Measurements from ENCODE around the gene GRID1.
"Not testable (repeated sequence)": the region's sequence is repeated elsewhere in the genome, so short reads cannot be mapped to it uniquely, and the experiment has no call there.

The GRID1 gene

DNA sequence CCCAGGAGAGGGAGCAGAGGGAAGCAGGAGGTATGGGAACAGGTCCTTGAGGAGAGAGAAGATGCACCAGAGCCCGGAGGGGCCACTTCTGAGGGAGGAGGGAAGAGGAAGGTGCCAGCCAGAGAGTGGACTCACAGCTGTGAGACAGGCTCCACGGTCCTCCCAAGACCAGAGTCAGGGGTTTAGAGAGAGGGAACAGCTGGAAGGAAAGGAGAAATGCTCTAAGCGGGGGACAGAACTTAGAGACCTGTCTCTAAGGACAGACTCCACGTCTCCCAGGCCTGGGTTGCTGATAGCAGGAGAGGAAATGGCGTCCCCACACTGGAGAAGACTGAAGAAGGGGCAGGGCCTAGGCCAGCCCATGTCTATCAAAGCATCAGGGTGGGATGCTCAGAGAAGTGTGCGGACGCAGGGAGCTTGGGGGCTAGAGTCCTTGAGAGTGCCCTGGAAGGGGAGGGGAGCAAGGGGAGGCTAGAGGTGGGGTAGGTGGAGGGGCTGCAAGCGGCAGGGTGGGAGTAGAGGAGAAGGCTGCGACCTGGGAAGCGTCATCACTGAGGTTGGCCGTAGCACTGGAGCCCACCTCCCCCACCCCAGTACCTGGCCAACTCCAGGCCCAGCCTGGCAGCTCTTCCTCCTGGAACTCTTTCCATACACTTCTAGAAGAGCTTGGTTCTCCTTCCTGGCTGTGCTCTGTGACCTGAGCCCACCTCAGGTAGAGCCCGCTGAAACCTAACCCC, 25.6 kb upstream of the GRID1 start:
- no peak for DNase-seq (ENCODE audit: low read depth)

DNA sequence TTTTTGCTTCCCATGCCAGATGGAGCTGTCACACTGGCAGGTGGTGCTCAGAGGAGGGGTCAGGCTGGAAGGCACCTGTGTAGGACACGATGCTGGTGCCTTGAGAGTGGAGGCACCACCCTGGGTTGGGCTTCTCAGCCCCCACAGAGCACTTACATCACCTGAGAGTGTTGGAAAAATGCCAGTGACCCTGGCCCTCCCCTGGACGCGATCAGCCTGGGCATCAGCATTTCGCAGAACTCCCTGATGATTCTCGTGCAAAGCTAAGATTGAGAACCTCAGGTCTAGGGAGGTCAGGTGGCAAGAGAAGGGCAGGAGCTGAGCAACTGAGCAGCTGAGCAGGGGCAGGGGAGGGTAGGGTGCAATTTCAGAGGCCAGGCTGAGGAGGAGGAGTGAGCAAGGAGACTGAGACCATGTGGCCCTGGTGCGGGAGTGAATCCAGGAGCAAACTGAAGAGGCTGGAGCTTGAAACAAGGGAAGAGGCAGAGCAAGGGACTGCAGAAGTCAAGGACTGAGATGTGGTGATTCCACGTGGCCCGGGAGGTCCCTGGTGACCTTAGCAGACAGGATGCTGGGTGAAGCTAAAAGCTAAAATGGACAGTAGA, 24.7 kb upstream of the GRID1 start:
- no peak for DNase-seq (ENCODE audit: low read depth)

DNA sequence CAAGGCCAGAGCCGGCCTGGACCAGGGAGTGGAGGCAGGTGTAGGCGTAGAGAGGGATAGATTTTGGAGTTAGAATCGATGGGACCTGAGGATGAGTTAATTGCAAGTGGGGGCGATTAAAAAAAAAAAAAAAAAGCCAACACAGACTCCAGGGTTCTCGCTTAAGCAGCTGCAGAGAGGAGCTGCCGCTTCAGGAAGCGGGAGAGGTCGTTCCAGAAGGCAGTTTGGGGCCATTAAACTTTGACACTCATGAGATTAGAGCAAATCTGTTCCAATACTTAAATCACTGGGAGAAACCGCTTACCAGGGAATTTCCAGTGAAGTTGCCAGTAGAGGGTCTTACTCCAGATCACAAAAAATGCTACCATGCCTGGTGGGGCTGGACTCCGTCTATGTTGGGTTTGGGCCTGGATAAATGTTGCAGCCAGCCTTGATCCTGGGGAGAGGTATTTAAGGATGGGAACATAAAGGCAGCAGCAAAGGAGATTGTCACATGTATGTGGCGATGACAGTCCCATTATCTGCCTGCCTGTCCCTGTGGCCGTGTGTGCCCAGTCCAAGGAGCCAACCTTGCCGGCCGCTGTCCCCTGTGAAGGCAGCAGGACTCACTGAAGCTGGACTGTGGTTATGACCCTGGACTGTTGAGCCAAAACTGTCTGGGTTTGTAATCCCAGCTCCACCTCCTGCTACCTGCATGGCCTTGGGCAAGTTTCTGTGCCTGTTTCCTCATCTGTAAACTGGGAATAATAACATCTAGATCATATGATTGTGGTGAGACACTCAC, 23.9 kb upstream of the GRID1 start:
- DNase-seq (ENCODE audit: low read depth) = no peak

DNA sequence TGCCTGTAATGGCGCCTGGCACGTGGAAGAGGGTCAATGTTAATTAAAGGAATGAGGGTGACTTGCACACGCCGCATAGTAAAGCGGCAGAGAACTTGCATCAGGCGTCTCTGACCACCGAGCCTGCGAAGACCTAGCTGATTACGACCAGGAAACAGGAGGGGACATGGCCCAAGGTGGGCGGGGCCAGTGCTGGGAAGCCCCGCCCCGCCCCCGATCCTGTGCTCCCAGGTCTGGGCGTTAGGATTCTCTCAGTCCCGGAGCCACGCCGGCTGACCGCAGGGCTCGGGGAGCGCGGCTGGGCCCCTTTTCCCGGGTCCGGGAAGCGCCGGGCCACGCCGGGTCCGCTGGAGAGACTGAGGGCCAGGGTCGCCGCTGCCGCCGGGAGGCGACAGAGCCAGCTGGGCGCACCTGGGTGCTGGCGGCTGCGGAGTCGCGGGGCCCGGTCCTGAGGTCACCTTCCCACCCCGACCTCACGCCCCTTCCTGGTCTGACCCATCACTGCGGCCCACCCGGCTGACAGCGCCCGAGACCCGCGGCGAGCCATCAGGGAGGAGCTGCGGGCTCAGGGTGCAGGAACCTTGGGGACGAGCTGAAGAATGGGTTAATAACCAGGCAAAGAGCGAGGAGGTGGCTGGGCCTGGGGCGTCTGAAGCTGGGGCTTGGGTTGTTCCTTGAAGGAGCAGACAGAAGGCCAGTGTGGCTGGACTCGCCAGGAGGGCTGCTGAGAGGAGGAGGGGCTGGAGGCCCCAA, 23.0 kb upstream of the GRID1 start:
- no peak for DNase-seq (ENCODE audit: low read depth)

DNA sequence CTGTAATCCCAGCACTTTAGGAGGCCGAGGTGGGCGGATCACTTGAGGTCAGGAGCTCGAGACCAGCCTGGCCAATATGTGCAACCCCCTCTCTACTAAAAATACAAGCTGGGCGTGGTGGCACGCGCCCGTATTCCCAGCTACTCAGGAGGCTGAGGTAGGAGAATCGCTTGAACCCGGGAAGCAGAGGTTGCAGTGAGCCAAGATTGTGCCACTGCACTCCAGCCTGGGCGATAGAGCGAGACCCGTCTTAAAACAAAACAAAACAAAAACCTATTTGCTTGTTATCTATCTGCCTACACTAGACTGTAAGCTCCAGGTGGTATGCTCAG, 22.5 kb upstream of the GRID1 start:
- not testable (repeated sequence) for DNase-seq (ENCODE audit: low read depth)

DNA sequence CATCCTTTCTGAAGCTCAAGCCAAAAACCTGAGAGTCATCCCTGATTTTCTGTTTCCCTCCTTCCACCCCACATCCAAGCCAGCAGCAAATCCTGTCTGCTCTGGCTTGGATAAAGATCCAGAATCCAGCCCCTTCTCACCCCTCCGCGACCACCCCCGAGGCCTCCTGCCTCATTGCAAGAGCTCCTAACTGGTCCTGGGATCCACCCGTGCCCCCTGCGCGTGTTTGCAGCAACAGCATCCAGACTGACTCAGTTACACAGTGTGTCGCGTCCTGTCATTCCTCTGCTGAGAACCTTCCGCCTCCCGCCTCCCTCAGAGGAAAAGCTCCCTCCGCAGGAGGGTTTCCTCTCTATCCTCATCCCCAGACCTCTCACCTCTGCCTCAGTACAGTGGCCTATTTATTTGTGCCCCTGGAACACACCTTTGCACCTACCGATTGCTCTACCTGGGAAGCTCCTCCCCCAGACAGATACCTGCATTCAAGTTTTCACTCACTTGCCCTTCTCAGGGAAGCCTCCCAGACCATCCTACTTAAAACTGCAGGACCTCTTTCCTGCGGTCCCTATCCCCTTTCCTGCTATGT, 21.6 kb upstream of the GRID1 start:
- no peak for DNase-seq (ENCODE audit: low read depth)

DNA sequence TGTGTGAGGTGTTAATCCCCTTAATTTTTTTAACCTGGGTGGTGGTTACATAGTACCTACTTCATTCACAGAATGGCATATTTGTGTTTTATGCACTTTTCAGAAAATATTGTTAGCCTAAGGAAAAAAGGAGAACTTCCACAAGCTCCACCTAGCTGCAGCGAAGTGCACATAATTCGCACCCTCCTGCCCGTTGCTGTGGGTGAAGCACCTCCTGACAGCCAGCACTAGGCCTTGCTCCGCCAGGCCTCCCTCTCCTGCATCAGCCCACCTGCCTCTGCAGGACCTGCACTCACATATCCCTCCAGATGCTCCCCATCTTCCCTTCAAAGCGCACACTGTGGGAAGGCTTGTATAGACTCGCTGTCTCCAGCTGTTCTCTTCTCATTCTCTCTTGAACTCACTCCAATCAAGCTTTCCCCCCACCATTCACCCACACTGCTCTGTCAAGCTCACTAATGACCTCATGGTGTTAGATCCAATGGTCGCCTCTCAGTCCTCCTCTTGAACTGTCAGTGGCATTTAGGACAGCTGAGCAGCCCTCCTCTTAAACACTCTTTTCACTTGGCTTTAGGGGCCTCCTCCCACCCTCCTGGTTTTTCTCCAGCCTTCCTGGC, 20.7 kb upstream of the GRID1 start:
- DNase-seq (ENCODE audit: low read depth) = no peak

DNA sequence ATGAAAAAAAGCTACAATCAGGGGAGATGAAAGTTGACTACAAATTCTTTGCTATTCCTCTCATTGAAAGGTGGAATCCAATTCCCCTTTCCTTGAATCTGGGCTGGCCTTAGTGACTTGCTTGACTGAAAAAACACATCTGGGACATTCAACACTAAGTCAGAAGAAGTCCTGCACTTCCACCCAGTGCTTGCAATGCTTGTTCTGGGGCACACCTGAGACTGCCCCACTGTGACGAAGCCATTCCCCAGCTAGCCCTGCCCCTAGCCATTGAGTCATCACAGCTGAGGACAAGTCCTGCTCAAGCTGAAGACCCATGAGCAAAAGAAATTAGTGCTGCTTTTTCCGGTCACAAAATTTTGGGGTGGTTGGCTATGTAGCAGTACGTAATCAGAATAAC, 19.2 kb upstream of the GRID1 start:
- DNase-seq (ENCODE audit: low read depth) = no peak

DNA sequence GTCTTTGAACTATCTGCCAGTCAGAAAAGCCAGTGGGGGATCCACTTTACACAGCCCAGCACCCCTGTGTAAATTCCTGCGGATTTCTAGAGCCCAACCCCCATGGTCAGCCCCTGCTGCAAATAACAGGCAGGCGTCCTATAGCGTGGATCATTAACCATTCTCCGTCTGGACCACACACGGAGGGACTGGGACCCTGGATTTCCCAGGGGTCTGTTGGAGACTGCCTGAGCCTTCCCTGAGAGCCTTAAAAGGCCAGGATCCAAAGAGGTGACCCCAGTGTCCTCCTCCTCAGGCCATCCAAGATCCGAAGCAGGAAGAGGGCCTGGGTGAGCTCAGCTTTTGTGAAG, 11.2 kb upstream of the GRID1 start:
- DNase-seq (ENCODE audit: low read depth) = no peak

DNA sequence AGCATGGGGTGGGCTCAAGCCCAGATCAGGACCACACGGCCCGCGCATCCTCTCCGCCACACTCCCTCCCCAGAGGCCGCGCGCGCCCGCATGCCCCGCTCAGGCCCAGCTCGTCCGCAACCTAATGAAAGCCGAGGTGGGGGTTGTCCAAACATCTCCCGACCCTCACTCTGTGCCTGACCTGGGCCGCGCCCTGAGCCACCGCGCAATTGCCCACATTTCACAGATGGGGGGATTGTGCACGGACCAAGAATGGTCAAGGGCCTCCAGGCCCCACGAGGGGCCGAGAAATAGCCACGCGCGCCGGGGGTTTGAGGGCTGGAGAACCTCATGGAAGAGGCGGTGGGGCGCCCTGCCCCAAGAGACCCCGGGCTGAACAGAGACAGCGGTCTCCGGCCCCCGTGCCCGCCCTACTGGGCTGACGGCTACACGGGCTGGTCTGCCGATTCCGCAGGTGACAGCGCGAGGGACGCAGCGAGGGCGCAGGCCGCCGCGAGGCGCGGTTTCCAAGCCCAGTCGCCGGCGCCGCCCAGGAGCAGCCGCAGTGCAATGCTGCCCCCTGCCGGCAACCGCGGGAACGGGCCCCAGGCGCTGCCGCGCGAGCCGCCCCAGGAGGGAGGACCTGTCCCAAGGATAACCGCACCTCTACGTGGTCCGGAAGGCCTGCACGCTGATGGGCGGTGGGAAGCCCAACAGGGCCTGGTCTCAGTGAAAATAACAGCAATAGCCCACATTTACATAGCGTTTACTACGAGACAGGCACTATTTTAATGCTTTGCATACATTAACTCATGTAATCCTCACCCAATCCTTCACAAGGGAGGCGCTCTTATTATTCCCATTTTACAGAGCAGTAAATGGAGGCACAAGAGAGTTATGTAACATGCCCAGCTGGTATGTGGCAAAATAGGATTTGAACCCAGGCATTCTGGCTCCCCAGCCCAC, 10.5 kb upstream of the GRID1 start:
- no peak for DNase-seq (ENCODE audit: low read depth)

DNA sequence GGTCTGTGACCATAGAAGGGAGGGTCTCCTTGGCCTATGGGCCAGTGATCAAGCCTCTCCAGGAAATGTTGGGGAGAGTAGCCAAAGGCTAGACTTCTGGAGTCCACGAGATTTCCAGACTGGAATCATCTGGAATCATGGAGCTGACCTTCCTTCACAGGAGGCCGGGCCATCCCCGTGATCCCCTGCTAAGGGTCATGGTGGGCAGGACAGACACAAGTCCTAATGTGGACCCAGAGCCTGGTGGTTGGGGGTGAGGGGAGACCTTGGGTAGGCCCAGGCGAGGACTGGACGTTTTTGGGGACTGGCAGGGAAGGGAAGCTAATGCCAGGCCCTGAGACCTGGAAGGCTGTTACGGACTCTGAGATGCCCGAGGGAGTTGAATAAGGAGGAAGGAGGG, 9.8 kb upstream of the GRID1 start:
- no peak for DNase-seq (ENCODE audit: low read depth)

DNA sequence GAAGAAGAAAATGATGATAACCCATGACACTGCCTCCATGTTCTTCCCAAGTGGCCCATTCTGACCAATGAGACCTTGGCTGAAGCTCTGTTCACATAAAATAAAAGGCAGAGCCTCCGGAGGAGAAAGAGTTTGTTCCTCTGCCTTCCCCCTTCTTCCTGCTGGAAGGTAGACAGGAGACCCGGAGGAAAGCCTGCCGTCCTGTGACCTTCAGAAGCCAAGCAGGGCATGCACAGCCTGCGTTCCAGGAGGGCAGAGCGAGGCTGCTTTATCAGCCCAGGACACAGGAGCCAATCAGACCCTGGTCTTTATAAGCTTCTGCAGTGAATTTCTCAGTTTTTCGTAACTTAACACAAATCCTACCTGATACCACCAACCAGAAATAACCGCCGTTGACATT, 8.6 kb upstream of the GRID1 start:
- no peak for DNase-seq (ENCODE audit: low read depth)

DNA sequence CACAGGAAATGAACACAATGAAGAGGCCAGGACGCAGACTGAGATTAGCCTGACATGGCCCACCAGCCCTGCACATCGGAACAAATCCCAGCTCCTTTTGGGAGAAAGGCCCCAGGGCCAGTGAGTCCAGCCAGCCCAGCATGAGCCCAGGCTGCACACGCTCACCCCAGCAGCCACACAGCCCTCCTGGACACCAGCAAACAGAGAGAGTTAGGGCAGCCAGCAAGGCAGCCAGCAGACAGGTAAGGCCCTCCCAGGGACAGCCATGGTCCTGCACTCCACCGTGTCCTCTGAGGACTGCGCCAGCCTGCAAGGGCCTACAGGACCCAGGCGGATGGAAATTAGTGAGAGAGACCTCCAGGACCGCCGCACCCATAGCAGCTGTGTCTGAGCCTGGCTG, 8.1 kb upstream of the GRID1 start:
- DNase-seq (ENCODE audit: low read depth) = no peak

DNA sequence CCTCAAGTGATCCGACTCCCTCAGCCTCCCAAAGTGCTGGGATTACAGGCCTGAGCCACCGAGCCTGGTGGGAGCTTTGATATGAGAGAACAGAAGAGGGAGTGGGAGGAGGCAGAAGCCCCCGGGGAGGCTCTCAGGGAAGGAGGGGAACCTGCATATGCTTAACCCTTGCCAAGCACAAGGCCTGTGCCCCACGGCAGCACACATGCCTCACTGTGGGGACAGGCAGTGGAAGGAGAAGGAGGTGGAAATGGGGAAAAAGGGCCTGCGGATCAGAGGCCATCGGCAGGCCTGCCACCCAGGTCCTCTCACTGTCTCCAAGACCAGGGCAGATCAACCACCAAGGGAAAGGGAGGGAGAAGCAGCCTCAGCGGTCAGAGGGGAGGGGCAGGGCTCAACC, 7.2 kb upstream of the GRID1 start:
- no peak for DNase-seq (ENCODE audit: low read depth)

DNA sequence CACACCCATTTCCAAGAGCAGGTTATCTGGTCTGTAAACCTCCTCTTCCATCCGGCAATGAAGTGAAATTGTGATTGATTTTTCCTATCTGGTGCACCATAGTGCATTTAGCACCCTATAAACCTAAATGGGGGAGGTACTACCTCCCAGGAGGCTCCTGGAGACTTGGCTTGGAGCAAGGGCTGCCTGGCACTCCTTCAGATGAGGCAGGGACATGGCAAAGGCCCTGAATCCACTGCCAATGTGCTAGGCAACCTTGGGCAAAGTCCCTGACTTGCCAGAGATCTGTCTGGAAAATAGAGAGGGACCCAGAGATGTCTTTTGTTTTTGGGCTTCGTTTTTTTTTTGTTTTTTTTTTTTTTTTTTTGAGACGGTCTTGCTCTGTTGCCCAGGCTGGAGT, 6.7 kb upstream of the GRID1 start:
- no peak for DNase-seq (ENCODE audit: low read depth)

DNA sequence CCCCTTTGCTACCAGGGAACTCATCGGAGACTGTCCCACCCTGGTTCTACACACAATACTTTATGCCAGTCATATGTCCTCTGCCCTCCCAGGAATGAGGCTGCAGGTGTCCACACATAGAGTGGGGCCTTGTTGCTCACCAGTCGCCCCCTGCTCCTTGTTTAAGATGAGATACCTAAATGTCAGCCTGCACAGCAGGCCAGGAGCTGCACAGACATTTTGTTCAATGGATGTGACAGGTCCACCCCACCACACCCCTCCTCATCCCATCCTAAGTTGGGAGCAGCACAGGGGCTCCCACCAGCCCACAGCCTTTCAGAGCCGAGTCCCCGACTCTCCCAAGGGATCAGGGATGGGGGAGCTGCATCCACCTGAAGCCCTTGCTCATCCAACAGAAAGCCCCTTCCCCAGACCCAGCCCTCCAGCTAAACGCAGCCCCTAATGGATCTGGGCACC, 6.2 kb upstream of the GRID1 start:
- no peak for DNase-seq (ENCODE audit: low read depth)

DNA sequence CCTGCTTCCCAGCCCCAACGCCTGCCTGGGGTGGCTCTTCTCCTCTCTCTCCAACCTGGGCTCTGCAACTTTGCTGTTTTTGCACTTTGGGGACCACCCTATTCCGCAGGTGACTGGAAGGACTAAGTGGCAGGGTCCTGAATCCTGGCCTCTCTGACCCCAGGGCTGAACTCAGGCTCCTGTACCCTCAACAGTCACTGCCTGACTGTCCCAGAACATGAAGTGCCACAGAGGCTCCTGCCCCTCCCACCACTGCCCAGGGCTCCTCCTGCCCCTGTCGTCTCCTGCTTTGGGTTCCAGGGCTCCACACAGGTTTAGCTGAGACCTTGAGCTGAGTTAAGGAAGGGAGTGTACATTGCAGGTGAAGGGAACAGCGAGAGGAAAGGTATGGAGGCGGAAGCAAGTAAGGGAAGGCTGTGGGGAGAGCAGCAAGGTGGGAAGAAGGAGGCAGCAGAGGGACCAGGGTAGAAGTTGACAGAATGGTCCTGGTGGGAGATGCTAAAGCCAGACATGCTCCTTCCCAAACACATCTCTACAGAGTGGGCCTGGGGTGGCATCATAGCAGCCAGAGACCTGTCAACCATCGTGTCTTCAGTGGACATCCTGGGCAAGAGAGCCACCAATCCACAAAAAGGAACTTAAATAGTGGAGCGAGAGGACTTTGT, 5.7 kb upstream of the GRID1 start:
- no peak for DNase-seq (ENCODE audit: low read depth)

DNA sequence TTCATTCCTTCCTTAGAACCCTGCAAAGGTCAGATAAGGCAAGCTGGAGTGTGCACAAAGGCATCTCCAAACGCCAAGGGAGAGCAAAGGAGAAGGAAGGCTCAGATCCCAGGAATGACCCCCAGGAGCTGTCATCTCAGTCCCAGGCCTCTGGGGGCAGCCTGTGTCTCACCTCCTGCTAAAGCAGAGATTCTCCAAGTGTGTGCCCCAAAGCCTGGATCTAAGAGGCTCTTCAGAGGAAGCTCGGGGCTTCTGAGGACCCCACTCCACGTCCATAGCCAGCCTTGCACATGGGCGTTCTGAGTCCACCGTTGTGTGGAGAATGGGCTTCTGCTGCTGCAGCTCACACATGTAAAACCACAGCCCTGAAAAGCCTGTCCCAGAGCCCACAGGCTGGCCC, 5.1 kb upstream of the GRID1 start:
- no peak for DNase-seq (ENCODE audit: low read depth)

DNA sequence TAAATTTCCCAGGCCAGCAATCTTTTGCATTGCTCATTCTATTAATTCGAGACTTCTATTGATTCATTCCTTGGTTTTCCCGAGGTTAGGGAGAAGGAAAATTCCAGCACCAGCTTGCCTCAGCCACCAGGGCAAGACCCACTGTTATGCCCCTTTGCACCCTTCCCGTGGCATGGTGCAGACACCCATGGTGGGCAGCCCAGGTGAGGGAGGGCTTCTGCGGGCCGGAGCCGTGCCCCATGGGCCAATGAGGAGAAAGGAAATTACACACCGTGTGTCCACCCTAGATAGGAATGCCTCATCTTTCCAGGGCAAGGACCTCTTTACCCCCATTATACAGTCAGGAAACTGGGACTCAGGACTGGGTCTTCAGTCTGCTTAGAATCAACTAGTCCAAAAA, 4.5 kb upstream of the GRID1 start:
- no peak for DNase-seq (ENCODE audit: low read depth)

DNA sequence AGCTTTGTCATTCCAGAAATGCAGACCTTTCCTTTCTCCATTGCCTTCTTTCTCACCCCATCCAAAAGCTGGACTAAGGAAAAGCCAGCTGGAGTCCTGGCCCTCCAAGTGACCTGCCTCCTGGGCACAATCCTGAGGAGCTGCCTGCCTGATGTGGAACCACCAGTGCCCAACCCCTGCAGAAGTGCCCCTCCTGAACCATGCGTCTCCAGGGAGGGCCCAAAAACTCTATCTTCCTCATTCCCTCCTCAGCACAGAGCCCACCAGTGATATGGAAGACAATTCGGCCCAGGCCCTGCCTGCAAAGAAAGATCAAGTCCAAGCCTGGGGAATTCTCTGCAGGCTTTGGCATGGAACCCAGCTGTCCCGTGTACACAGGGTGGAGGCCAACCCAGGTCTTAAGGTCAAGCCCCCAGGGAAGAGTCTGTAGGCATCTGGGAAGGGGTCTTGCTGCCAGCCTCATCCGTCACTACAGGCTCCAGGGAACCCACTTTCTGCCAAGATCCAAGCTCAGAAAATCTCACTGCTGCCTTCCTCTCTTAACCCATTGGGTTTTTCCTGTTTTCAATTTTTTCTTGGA, 3.5 kb upstream of the GRID1 start:
- no peak for DNase-seq (ENCODE audit: low read depth)

Measured in stromal cell of bone marrow (primary cell).